ENCODE measurements around the gene SPNS1.

DNA sequence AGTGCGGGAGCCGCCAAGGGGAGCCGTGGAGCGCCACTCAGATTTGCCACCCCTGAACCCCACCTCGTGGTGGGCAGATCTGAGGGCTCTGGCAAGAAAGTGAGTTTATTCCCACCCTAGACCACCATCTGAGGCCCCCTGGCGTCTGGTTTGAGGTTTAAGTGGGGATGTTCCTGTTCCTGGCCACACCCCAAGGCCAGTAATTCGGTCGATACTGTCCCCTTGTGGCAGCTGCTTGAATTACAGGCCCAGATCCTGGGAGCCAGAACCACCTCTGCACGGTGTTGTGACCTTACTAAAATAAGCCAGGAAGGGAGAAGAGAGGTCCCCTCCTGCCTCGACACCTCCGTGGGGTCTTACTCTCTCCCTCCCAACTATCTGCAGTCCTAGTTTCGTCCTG lies 6.9 kb downstream of the SPNS1 start:
- TF ChIP-seq HDAC6 (IDR thresholded peaks at IDR 0.05; ENCODE audit: low read depth, low read length) (no peak), GABPA (IDR thresholded peaks at IDR 0.05; ENCODE audit: borderline replicate concordance, insufficient read depth, low read length) (no peak), POLR2A (IDR thresholded peaks at IDR 0.05; ENCODE audit: control extremely low read depth in 1 of 2, low read depth in 2 of 2, low read length in 2 of 2) (no peak)

Measured in H1 (cell line).